ENCODE results near the gene ZC3H12C. TPM values are rescaled to one million over a fixed set of nuclear protein-coding genes. Genes with fewer than 3 reads are reported as not detected.
A peak's percentile ranks its signal among the peaks of the same experiment; 100 is the strongest.

The ZC3H12C gene
- total RNA-seq, 2 donors from 2014 or later: 0.02 to 0.54 TPM

- H3K36me3 Mint-ChIP-seq: peaks cover 0 to 10% of the 10 kb centered on the region in 2 donors
- DNase-seq (ENCODE audit: low spot score in 2 of 2): no peak
Observed at GRCh38 chr11:110089617-110090282, 3.4 kb upstream of the ZC3H12C start.

GRCh38 chr11:110090466-110091026, 2.6 kb upstream of the ZC3H12C start:
- Mint-ChIP-seq H3K9me3 (no peaks in the 10 kb centered on the region), H3K36me3 (peaks cover 0 to 10% of the 10 kb centered on the region in 2 donors), H3K27ac (no peak overlapping the region)
- DNase-seq (ENCODE audit: low spot score in 2 of 2) (no peak), ATAC-seq (peak in 1 of 2 donors; percentile 45)

More at GRCh38 chr11:110089617-110090282, 3.4 kb upstream of the ZC3H12C start:
- H3K9me3 Mint-ChIP-seq: no peaks in the 10 kb centered on the region
- H3K27ac Mint-ChIP-seq: no peak overlapping the region
- no peak for ATAC-seq

- DNase-seq (ENCODE audit: low spot score in 2 of 2) (no peak), ATAC-seq (no peak)
- Mint-ChIP-seq H3K36me3 (peaks cover 0 to 10% of the 10 kb centered on the region in 2 donors), H3K27ac (no peak overlapping the region), H3K9me3 (no peaks in the 10 kb centered on the region)
Observed at GRCh38 chr11:110092111-110092514, 1.1 kb upstream of the ZC3H12C start.

GRCh38 chr11:110093407-110094297, 460 bp downstream of the ZC3H12C start:
- Mint-ChIP-seq H3K9me3 (no peaks in the 10 kb centered on the region), H3K27ac (no peak overlapping the region), H3K36me3 (peaks cover 0 to 10% of the 10 kb centered on the region in 2 donors)
- peak; percentile 12 to 31 for ATAC-seq
- DNase-seq (ENCODE audit: low spot score in 2 of 2): peak in 1 of 2 donors; percentile 25

- Mint-ChIP-seq H3K9me3 (no peaks in the 10 kb centered on the region), H3K36me3 (peaks cover 0 to 10% of the 10 kb centered on the region in 2 donors), H3K27ac (no peak overlapping the region)
- DNase-seq (ENCODE audit: low spot score in 2 of 2): no peak
- no peak for ATAC-seq
Observed at GRCh38 chr11:110094298-110095285, 1.4 kb downstream of the ZC3H12C start.

- no peaks in the 10 kb centered on the region for H3K9me3 Mint-ChIP-seq
- H3K27ac Mint-ChIP-seq: no peak overlapping the region
- DNase-seq (ENCODE audit: low spot score in 2 of 2) (no peak), ATAC-seq (no peak)
- H3K36me3 Mint-ChIP-seq: peaks cover 0 to 10% of the 10 kb centered on the region in 2 donors
Observed at GRCh38 chr11:110095554-110095953, 2.4 kb downstream of the ZC3H12C start.

GRCh38 chr11:110096496-110096895, 3.3 kb downstream of the ZC3H12C start:
- H3K36me3 Mint-ChIP-seq: peaks cover 0 to 10% of the 10 kb centered on the region in 2 donors
- ATAC-seq: no peak
- H3K27ac Mint-ChIP-seq: no peak overlapping the region
- H3K9me3 Mint-ChIP-seq: no peaks in the 10 kb centered on the region
- no peak for DNase-seq (ENCODE audit: low spot score in 2 of 2)

GRCh38 chr11:110097459-110098012, 4.3 kb downstream of the ZC3H12C start:
- H3K36me3 Mint-ChIP-seq: peaks cover 0 to 4% of the 10 kb centered on the region in 2 donors
- ATAC-seq (no peak), DNase-seq (ENCODE audit: low spot score in 2 of 2) (no peak)
- no peak overlapping the region for H3K27ac Mint-ChIP-seq
- no peaks in the 10 kb centered on the region for H3K9me3 Mint-ChIP-seq

- H3K27ac Mint-ChIP-seq: no peak overlapping the region
- no peaks in the 10 kb centered on the region for H3K9me3 Mint-ChIP-seq
- peaks cover 0 to 4% of the 10 kb centered on the region in 2 donors for H3K36me3 Mint-ChIP-seq
- peak in 1 of 2 donors; percentile 59 for ATAC-seq
- no peak for DNase-seq (ENCODE audit: low spot score in 2 of 2)
Observed at GRCh38 chr11:110098645-110099044, 5.5 kb downstream of the ZC3H12C start.

GRCh38 chr11:110100476-110101240, 7.5 kb downstream of the ZC3H12C start:
- DNase-seq (ENCODE audit: low spot score in 2 of 2) (no peak), ATAC-seq (no peak)
- no peaks in the 10 kb centered on the region for H3K9me3 Mint-ChIP-seq
- H3K36me3 Mint-ChIP-seq: no peaks in the 10 kb centered on the region
- no peak overlapping the region for H3K27ac Mint-ChIP-seq

- no peaks in the 10 kb centered on the region for H3K9me3 Mint-ChIP-seq
- H3K27ac Mint-ChIP-seq: no peak overlapping the region
- ATAC-seq (no peak), DNase-seq (ENCODE audit: low spot score in 2 of 2) (no peak)
- H3K36me3 Mint-ChIP-seq: no peaks in the 10 kb centered on the region
Observed at GRCh38 chr11:110106713-110107274, 13.6 kb downstream of the ZC3H12C start.

- no peaks in the 10 kb centered on the region for H3K9me3 Mint-ChIP-seq
- DNase-seq (ENCODE audit: low spot score in 2 of 2) (no peak), ATAC-seq (no peak)
- H3K36me3 Mint-ChIP-seq: no peaks in the 10 kb centered on the region
- no peak overlapping the region for H3K27ac Mint-ChIP-seq
Observed at GRCh38 chr11:110110854-110111253, 17.7 kb downstream of the ZC3H12C start.

- Mint-ChIP-seq H3K36me3 (no peaks in the 10 kb centered on the region), H3K9me3 (no peaks in the 10 kb centered on the region), H3K27ac (no peak overlapping the region)
- ATAC-seq: no peak
- DNase-seq (ENCODE audit: low spot score in 2 of 2): no peak
Observed at GRCh38 chr11:110112457-110112856, 19.3 kb downstream of the ZC3H12C start.

- no peak for DNase-seq (ENCODE audit: low spot score in 2 of 2)
- no peaks in the 10 kb centered on the region for H3K36me3 Mint-ChIP-seq
- ATAC-seq: no peak
- no peaks in the 10 kb centered on the region for H3K9me3 Mint-ChIP-seq
- H3K27ac Mint-ChIP-seq: no peak overlapping the region
Observed at GRCh38 chr11:110113505-110113904, 20.3 kb downstream of the ZC3H12C start.

GRCh38 chr11:110113973-110114372, 20.8 kb downstream of the ZC3H12C start:
- H3K36me3 Mint-ChIP-seq: no peaks in the 10 kb centered on the region
- DNase-seq (ENCODE audit: low spot score in 2 of 2): no peak
- no peak for ATAC-seq
- no peaks in the 10 kb centered on the region for H3K9me3 Mint-ChIP-seq
- no peak overlapping the region for H3K27ac Mint-ChIP-seq

Measured in activated naive CD4-positive, alpha-beta T cell treated with anti-CD3 and anti-CD28 coated beads, Interleukin-2, amount 50 U/mL, for 72 hours (primary cell).